Femur (tissue), 1 donor: Measurements from ENCODE around the gene PPP1R12C.
"Not testable (repeated sequence)": the region's sequence is repeated elsewhere in the genome, so short reads cannot be mapped to it uniquely, and the experiment has no call there.

Experiments used
- DNase-seq: peaks from one replicate; pipeline ENCODE4 v3.0.0-alpha.2; 2017

The PPP1R12C gene

DNA sequence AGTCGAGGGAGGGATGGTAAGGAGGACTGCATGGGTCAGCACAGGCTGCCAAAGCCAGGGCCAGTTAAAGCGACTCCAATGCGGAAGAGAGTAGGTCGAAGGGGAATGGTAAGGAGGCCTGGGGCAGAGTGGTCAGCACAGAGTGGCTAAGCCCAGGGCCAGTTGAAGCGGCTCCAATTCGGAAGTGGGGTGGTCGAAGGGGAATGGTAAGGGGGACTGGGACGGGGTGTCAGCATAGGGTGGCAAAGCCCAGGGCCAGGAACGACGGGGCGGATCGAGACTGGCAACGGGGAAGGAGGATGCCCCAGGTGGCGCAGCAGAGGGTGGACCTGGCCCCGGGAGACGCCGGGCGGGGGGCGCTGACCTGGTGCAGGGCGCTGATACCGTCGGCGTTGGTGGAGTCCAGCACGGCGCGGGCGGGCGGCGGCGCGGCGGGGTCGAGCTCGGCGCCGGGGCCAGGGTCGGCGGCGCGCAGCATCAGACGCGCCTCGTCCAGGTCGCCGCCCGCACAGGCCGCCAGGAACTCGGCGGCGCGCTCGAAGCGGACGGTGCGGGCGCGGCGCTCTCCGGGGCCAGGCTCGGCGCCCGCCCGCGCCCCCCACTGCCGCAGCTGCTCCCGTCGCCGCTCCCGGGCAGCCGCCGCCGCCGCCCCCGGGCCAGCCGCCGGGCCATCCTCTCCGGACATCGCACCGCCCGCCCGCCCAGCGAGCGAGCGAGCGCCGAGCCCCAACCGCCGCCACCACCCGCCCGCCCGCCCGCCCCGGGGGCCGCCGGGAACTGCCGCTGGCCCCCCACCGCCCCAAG lies at the start of gene PPP1R12C:
Gene PPP1R12C (minus strand): TSS at position 779 of the 804 bp plus-strand sequence. CDS start 94 bp downstream, at position 685.
- peak; percentile 65 for DNase-seq

DNA sequence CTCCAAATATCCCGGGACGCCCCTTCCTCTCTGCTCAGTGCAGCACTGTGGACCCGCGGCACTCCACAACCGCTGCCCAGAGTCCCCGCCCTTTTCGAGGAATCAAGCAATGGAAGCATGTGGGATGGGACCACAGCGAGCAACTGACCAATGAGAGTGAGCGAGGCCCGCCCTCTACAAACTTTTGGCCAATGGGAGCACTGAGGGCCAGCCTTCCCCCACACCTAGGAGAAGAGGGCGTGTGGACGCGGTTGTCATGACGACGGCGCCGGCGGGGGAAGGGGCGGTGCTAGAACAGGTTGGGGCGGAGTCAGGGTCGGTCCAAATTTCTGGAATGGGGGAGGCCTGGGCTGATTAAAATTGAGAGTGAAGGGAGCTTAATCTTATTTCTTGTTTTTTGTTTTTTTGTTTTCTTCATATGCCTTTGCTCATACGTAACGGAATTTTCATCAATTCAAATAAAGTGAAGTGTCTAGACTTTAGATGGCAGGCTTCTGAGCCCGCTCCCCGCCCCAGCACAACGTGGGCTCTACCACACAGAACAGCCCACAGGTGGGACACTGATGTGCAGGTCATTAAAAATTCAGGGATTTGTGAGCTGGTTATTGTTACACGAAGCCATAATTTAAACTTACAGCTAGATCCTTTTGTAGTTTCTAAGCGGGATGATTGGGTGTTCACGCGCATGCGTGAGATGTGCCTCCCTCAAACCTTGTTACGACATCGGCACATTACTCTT lies 49.3 kb upstream of the PPP1R12C start, which contains the start of gene DNAAF3:
Gene DNAAF3 (minus strand): TSS at position 84 of the 739 bp plus-strand sequence. CDS start 200 bp downstream, outside the sequence.
- DNase-seq: peak; percentile 93

DNA sequence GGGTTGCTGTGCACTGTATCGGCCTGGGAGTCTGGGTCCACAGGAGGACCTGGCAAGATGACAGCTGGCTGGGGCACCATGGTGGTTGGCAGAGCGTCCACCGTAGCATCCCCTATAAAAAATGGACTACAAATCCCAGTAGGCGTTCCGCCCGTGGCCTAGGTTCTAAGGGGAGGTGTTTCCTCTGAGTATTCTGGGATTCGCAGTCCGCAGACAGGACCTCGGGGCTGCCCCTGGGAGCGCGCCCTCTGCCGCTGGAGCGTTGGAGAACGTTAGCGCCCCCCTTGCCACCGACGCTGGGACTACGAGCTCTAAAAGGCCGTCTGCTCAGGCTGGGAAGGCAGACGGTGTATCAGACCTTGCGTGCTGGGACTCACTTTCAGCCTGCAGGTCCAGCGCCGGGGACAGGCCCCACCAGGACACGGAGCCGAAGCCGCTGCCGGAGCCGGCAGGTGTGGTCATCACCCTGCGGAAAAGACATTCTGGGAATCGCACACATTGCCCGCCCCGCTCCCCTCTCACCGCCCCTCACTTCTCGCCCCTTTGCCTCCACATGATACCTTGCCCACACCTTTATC lies 48.6 kb upstream of the PPP1R12C start:
- DNase-seq: peak; percentile 54

DNA sequence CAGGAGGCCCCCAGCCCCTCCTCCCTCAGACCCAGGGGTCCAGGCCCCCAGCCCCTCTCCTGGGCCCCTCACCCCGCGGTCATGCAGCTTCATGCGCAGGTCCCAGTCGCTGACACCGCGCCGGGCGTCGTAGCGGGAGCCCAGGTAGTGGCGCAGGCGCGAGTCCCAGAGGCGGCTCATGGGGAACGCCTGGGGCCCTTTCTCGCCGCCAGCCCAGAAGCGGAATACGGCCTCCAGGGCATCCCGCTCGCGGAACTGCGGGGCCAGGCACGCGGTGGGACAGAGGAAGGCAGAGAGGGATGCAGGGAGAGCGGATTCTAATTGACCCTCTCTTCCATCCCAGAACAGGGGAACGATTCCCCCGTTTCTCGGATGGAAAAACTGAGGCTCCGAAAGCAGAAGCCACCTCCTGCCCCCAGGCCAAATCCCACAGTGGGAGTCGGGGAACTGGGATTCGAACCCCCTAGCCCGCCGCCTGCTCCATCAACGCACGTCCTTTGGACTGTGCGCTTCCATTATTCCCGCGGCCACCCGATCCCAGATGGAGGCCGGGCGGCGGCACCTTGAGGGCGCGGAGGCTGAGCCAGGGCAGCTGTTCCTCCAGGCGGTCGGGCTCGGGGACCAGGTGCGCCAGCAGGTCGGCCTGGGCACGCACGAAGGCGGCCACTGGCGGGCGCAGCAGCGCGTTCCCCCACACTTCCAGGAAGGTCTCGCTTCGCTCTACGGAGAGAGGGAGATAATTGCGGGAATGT lies 44.3 kb upstream of the PPP1R12C start:
- no peak for DNase-seq

- DNase-seq: no peak
Observed at GRCh38 chr19:55160986-55161365, 43.5 kb upstream of the PPP1R12C start.

GRCh38 chr19:55160128-55160985 lies 42.9 kb upstream of the PPP1R12C start:
- DNase-seq: peak; percentile 86

DNA sequence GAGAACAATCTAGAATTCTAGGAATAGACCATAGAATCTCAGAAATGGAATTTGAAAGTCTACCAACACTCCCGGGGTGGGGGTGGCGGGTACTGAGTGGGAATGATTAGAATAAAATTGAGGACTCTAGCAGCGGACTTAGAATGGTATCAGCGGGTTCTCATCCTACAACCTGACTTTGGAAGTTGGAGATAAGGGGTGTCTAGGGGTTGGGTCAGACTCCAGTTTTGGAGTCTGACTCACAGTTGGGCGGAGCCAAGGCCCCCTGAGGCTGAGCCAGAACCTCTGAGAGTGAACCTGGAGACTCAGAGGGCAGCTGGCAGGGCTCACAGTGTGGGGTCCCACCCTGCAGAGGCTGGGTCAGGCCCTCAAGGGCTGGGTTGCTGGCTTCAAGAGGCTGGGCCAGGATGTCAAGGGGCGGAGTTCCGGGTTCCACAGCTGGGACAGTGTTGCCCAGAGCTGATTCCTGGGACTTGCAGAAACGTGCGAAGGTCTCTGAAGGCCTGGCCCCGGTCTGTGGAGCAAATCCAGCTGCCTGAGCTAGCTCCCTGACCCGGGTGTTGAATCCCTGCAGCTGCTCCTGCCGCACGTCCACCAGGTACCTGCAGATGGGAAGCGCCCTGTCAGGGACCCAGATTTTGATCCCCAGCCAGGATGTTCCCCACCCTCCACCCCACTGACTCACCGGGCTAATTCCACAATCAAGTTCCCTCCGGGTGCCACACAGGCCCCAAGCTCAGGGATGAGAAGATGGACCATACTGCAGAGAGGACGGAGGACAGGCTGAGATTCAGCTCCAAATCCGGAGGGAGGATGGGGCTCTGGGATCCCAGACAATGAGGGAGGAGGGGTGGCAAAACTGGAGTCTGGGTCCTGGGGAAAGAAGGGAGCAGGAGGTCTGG lies 41.7 kb upstream of the PPP1R12C start:
- DNase-seq: no peak

DNA sequence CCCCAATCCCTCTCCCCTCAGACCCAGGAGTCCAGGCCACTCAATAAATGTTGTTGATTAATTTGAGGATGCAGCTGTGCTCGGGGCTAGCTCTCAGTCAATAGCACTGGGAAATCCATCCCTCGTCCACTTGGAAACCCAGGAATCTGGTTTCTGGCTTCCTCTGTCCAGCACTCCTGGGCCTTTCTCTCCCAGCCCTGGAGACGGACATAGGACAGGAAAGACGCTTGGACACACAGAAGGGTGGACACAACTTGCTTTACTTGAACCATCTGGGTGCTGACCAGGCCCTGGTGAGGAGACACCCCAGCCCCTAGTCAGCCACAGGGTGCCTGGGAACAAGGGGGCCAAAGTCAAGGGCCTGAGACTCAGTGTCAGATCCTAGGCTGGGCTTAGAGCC lies 41.0 kb upstream of the PPP1R12C start:
- no peak for DNase-seq

DNA sequence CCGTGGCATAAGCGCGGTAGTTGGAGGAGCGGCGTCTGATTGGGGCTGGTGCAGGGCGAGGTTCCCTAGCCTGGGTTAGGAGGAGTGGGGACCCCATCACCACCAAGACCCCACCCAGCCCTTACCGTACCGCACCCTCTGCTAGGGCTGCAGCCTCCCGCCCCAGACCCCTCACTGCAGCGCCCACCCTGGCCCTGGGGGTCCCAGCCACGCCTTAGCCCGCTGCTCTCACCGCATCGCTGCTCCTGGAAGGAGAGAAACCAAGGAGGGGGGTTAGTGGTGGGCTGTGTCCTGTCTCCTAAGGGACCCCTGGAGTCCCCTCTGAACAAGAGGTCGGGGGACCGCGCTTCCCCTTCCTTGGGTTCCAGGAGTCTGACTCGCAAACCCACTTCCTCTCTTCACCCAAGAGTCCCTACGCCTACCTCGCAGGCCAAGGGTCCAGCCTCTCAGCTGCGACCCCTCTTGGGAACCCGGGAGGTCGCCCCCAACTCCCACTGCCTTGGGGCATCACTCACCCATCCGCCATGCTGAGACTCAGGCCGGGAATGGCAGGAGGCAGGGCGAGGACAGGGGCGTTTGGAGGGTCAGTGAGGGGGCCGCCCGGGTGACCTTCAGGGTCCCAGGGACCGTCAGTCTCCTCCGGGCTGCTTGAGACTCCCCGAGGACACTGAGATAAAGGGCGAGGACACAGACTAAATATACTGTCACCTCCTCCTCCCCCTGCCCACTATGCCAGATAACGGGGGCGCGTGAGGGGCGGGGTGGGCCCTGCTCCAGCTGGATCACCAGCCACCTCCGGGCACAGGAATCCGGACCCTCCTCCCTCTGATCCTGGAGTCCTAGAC lies 39.8 kb upstream of the PPP1R12C start, which contains the start of gene TNNI3:
Gene TNNI3 (minus strand): TSS at position 669 of the 845 bp plus-strand sequence. CDS start 143 bp downstream, at position 526.
- DNase-seq: no peak

GRCh38 chr19:55156202-55157063 lies 39.0 kb upstream of the PPP1R12C start:
- peak; percentile 44 for DNase-seq

DNA sequence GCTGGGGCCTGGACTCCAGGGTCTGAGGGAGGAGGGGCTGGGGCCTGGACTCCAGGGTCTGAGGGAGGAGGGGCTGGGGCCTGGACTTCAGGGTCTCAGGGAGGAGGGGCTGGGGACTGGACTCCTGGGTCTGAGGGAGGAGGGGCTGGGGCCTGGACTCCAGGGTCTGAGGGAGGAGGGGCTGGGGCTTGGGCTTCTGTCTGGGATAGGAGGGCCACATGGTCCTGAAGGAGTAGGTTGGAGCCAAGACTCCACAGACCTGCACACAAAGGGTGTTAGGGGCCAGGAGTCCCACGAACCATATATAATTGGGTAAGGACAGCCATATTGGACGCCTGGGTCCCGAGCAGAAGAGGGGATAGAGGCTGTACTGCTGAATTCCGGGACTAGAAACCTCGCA lies 38.3 kb upstream of the PPP1R12C start:
- DNase-seq: not testable (repeated sequence)

GRCh38 chr19:55153652-55154264 lies 36.3 kb upstream of the PPP1R12C start:
- no peak for DNase-seq

- no peak for DNase-seq
Observed at GRCh38 chr19:55152017-55152416, 34.6 kb upstream of the PPP1R12C start.

DNA sequence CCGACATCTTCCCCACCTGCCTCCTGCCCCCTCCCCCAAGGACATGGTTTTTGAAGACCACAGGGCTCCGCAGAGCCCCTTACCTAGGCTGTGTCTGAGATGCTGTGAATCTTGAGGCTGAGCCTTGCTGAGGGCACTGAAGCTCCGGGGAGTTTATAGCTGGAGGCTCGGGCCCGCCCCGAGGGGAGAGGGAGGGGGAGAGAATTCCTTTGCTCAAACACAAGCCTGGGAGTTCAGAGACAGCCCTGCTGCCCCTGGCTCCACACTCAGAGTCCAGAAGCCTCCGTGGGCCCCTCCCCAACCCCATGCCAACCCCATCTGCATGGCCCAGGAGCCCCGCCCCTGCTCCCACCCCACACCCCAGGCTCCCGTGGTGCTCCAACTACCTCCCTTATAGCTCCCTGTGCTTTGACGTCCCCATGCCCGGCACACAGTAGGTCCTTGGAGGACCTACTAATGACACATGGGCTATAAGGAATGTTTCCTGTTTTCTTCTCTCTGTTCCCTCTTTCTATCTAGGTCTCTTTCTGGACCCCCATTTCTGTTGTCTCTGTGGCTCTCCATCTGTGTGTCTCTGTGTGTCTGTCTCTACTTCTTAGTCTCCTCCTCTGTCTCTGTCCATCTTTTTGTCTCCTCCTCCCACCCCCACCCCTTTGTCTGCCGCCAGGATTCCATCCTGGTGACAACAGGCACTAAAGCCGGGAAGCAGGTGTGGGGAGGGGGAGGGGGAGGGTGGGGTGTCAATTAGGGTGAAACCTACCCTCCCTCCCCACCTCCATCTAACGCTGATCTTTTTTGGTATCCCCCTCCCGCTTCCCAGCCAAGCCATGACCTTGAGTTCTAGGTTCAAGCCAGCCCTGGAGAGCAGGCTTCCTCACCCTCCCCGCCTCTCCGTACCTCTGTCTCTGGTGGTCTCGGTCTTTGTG lies 31.9 kb upstream of the PPP1R12C start, which contains the start of gene TNNT1:
Gene TNNT1 (minus strand): TSS at position 129 of the 926 bp plus-strand sequence. CDS start 2,049 bp downstream, outside the sequence.
- DNase-seq: peak; percentile 50

- peak; percentile 59 for DNase-seq
Observed at GRCh38 chr19:55147545-55148251, 30.3 kb upstream of the PPP1R12C start.

DNA sequence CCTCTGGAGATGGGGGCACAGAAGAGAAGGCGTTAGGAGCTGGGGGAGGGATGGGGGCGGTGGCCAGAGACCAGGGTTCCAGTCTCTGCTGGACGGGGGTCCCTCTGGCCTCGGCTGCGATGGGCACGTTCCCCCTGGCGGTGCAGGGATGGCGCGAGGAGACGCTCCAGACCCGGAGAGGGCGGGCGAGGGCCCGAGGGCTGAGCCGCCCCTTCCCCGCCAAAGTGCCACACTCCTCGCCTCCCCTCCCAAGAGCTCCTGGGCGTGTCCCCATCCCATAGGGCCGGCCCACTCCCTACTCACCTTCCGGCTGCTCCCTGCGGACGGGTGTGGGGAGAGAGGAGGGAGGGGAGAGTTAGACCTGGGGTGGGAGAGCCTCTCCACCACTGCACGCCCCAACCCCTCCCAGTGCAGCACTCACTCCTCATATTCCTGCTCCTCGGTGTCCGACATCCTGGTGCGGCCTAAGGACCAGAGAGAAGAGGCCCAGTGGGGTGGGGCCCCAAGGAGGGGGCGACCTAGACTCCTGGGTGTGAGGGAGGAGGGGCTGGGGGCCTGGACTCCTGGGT lies 29.4 kb upstream of the PPP1R12C start:
- no peak for DNase-seq
